Limb (tissue), 2 donors: ENCODE data around the gene PCCA.
"Not testable (repeated sequence)": the region's sequence is repeated elsewhere in the genome, so short reads cannot be mapped to it uniquely, and the experiment has no call there.

Experiments
- DNase-seq, 2 donors: peaks; one replicate each; pipeline ENCODE4 v3.0.0-alpha.2; 2016; ENCODE audit errors: extremely low spot score in 2 of 2

PCCA gene

GRCh38 chr13:100139817-100140216, 50.9 kb downstream of the PCCA start:
- no peak for DNase-seq

GRCh38 chr13:100140441-100140840, 51.5 kb downstream of the PCCA start:
- DNase-seq: no peak

- DNase-seq: not testable (repeated sequence)
Measured at GRCh38 chr13:100141461-100141961, 52.6 kb downstream of the PCCA start.

- no peak for DNase-seq
Measured at GRCh38 chr13:100146534-100146933, 57.6 kb downstream of the PCCA start.

- no peak for DNase-seq
Measured at GRCh38 chr13:100147825-100148224, 58.9 kb downstream of the PCCA start.

- no peak for DNase-seq
Measured at GRCh38 chr13:100148422-100148821, 59.5 kb downstream of the PCCA start.

GRCh38 chr13:100149389-100149788, 60.5 kb downstream of the PCCA start:
- no peak for DNase-seq

GRCh38 chr13:100150711-100151110, 61.8 kb downstream of the PCCA start:
- DNase-seq: not testable (repeated sequence)

- no peak for DNase-seq
Measured at GRCh38 chr13:100154842-100155416, 66.0 kb downstream of the PCCA start.

GRCh38 chr13:100156788-100157187, 67.9 kb downstream of the PCCA start:
- no peak for DNase-seq

- no peak for DNase-seq
Measured at GRCh38 chr13:100158569-100158968, 69.7 kb downstream of the PCCA start.

- DNase-seq: no peak
Measured at GRCh38 chr13:100159584-100159983, 70.7 kb downstream of the PCCA start.

GRCh38 chr13:100160450-100160849, 71.6 kb downstream of the PCCA start:
- no peak for DNase-seq

GRCh38 chr13:100163375-100163774, 74.5 kb downstream of the PCCA start:
- no peak for DNase-seq

GRCh38 chr13:100173203-100173602, 84.3 kb downstream of the PCCA start:
- no peak for DNase-seq

- DNase-seq: not testable (repeated sequence)
Measured at GRCh38 chr13:100174455-100174854, 85.6 kb downstream of the PCCA start.

- DNase-seq: no peak
Measured at GRCh38 chr13:100175078-100175802, 86.3 kb downstream of the PCCA start.

GRCh38 chr13:100175803-100176182, 86.9 kb downstream of the PCCA start:
- DNase-seq: no peak

- no peak for DNase-seq
Measured at GRCh38 chr13:100176801-100177400, 88.0 kb downstream of the PCCA start.

GRCh38 chr13:100178309-100178708, 89.4 kb downstream of the PCCA start:
- DNase-seq: no peak

GRCh38 chr13:100179276-100179675, 90.4 kb downstream of the PCCA start:
- no peak for DNase-seq

- no peak for DNase-seq
Measured at GRCh38 chr13:100182900-100183490, 94.1 kb downstream of the PCCA start.
